CD4-positive, alpha-beta T cell treated with Interleukin-10 for 1 hour (primary cell): Measurements from ENCODE around the gene TMEM150B.

Experiments used
- DNase-seq: peaks from one replicate; pipeline ENCODE4 v3.0.0-alpha.2; 2020

TMEM150B gene

DNA sequence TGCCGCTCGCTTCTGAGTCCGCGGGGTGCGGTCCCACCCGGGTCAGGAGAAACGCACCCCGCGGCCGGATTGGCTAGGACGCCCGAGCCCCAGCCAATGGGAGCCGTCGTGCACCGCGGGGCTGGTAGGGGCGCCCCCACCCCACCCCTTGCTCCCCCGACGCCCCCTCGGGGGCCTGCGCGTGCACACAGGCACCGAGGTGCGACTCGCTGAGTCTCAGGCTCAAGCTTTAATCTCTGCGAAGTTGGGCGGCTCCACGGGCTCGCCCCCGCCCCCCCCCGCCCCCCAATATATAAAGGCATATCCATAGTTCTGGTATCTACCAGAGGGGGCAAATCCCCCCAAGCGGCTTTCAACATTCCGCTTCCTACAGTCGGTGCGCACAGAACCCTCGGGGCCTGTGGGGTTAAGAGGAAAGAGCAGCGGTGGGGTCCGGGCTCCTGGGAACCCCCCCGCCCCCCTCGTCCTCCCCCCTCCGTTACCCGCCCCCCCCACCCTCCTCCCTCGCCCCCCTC is 29.6 kb upstream of the TMEM150B start, which contains the start of gene COX6B2:
Gene COX6B2, minus strand, starts transcription at position 22 of the 515 bp plus-strand sequence. CDS start 198 bp downstream, outside the sequence.
- no peak for DNase-seq

DNA sequence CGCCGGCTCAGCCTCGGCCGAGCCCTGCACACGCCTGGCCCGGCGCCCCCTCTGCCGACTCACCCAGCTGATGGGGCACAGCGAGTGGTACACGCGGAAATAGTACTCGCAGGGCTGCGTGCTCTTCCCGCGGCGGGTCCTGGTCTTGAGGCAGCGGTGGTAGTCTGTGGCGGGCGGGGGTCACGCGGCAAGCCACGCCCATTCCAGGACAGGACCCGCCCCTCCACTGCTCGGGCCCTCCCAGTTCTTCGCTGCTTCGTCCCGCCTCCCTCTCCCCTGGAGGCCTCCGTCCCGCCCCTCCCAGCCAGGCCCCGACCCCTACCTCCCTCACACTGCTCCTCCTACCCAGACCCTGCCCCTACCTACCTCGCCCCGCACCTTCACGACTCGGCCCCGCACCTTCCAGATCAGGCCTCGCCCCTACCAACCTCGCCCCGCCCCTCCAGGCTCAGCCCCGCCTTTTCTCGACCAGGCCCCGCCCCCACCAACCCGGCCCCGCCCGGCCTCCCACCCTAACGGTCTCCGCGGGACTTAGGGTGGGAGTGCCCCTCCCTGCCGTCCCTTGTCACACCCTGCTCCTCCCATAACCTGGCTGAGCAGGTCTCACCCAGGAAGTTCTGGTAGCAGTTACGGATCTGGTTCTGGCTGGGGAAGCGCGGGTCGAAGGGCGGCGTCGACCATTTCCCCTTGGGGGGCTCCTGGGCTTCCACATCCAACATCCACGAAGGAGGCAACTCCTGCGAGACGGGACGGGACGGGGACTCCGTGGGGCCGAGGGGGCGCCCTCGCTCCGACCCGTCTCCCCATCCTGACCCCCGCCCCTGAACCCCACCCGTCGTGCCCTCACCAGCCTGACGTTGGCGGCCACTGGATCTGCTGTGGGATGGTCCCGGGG is 28.9 kb upstream of the TMEM150B start:
- DNase-seq, result peak; percentile 81

GRCh38 chr19:55353356-55353802 is 28.2 kb upstream of the TMEM150B start:
- DNase-seq, result peak; percentile 16

DNA sequence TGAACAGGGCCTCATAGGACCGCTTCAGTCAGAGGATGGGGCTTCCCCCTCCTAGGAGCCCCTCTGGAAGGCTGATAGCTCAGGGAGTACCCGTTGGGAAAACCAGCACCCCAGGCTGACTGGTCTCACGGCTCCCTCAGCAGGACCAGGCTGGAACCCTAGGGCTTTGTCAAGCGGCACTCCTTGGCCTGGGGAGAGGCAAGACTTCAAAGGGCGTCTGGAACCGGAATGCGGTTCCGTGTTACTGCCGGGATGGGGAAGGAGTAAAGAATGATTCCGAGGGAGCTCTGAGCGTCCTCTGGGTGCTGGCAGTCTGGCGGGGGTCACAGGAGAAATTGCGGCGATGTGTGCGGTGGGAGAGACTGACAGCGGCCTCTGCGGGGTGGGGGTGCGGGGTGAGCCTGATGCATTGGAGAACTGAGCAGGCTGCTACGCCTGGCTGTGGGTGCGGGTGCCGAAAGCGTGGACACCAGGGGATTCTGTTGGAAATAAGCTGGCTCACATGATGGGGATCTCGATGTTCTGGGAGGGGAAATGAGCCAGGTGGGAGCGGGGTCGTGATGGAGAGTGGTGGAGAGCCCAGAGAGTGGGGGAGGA is 27.5 kb upstream of the TMEM150B start:
- DNase-seq, result no peak

GRCh38 chr19:55352040-55352439 is 26.9 kb upstream of the TMEM150B start:
- DNase-seq, result no peak

DNA sequence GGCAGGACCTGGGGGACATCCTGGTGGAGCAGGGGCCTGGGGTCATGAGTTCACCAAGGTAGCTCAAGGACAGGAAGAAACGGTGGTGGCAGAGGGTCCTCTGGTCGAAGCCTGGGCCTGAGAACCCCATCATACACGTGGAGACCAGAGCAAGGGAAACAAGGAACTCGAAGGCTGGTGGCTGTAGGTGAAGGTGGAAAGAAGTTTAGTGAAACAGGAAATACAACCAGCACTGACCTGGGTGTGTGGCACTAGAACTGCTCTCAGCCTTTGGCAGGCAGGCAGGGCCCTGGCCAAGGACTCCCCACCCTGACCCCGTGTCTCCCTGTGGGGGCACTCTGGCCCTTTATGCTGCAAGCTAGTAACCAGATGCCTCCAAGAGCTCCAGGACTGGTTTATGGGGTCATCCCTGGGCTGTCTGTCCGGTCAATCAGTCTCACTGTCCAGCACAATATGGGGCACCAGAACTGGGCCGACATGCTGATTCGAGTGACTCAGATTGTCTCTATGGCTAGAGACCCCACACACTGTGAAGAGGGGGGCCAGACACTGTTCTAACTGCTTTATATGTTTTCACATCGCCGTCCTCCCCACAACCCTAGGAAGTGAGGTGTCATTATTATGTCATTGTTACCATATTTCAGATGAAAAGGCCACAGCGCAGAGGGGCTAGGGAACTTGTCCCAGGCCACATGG is 25.6 kb upstream of the TMEM150B start:
- no peak for DNase-seq

GRCh38 chr19:55348317-55349034 is 23.3 kb upstream of the TMEM150B start:
- DNase-seq, result no peak

GRCh38 chr19:55347442-55348009 is 22.4 kb upstream of the TMEM150B start:
- DNase-seq, result no peak

DNA sequence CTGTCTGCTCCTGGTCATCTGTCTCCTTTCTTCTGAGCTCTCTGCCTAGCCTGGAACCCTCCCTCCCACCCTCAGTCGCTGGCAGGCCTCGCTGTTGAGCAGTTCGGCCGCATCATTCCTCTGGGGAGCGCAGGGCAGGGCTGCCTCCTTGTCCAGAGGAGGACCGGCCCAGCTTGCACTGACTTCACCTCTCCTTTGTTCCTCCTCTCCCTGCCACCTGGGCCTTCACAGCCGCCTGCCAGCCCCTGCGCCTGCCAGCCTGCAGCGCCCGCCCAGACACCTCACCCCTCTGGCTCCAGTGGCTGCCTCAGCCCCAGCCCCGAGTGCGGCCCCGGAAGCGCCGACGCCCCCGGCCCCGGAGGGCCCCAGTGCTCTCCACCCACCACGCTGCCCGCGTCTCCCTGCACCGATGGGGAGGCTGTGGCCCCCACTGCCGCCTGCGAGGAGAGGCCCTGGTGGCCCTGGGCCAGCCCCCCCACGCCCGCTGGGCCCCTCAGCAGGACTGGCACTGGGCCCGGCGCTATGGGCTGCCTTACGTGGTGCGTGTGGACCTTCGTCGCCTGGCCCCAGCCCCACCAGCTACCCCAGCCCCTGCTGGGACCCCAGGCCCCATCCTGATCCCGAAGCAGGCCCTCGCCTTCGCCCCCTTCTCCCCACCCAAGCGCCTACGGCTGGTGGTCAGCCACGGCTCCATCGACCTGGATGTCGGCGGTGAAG is 21.7 kb upstream of the TMEM150B start:
- no peak for DNase-seq

DNA sequence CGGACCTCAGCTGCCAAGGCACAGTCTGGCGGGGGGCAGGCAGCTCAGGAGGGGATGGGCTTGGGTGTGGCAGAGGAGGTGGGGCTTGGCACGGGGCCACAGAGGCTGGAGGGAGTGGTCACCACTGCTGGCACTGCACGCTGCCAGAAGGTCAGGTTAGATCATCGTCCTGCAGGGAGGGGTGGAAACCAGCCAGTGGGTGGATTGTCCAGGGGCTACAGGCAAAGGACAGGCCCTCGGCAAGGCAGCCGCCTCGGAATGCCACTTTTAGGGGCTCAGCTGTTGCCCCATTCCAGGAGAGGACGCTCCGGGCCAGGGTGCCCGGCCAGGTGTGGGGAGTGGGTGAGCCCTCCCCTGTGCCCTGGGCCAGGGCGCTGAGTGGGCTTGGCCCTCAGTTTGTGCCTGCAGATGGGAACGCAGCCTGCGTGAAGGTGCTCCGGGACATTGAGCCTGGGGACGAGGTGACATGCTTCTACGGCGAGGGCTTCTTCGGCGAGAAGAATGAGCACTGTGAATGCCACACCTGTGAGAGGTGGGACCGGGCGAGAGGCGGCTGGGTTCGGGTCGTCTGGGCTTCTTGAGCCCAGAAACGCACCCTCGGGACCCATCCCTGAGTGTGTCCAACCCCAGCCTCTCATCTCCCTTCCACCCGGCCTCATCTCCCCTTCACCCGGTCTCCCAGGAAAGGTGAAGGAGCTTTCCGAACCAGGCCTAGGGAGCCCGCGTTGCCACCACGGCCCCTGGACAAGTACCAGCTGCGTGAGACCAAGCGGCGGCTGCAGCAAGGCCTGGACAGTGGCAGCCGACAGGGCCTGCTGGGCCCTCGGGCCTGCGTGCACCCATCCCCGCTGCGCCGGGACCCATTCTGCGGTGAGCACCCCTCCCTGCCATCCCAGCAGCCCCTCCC is 20.9 kb upstream of the TMEM150B start:
- DNase-seq, result no peak

DNA sequence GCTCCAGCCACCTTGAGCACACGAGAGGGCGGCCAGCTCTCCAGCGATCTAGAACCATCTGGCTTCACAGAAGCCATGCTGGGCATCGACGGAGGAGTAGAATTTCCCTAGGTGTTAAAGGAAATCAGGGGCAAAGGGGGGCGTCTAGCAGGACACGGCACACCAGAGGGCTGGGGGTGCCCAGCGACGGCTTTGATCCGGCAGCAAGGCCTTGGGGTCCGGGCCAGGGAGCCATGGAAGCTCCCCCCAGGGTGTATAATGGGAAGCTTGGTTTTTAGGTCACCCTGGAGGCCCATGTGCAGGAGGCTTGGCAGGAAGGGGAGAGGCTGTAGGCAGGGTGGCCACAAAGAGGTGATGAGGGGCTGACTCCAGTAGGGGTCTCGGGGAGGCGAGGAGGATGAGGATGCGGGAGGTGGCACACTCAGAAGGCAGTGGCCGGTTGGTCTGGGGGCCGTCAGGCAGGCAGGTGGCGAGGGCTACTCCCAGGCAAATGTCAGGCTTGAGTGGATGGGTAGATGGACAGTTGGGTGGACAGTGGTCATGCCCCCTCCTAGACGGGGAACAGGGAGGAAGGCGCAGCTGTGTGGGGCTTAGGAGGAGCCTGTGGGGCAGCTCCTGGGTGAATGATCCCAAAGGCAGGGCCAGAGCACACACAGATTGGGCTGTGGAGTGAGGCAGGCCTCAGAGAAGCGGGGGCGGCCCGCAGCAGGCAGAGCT is 20.1 kb upstream of the TMEM150B start:
- DNase-seq, result no peak

DNA sequence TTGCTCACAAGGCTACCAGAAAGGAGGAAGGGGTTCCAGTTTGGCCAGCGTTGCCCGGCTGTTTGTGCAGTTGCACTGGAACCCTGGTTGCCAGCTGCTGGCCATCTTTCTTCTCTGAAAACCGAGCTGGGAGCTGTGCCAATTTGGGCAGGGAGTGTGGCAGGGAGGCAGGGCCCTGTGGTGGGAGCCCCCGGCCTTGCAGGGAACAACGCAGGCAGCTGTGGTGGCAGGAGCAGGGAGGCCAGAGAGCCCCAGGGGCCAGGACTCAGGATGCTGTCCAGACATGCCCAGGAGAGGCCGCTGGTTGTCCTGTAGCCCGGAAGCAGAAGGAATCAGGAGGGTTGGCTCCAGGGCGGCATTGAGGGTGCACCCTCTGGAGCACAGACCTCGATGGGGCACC is 19.3 kb upstream of the TMEM150B start:
- DNase-seq, result no peak

DNA sequence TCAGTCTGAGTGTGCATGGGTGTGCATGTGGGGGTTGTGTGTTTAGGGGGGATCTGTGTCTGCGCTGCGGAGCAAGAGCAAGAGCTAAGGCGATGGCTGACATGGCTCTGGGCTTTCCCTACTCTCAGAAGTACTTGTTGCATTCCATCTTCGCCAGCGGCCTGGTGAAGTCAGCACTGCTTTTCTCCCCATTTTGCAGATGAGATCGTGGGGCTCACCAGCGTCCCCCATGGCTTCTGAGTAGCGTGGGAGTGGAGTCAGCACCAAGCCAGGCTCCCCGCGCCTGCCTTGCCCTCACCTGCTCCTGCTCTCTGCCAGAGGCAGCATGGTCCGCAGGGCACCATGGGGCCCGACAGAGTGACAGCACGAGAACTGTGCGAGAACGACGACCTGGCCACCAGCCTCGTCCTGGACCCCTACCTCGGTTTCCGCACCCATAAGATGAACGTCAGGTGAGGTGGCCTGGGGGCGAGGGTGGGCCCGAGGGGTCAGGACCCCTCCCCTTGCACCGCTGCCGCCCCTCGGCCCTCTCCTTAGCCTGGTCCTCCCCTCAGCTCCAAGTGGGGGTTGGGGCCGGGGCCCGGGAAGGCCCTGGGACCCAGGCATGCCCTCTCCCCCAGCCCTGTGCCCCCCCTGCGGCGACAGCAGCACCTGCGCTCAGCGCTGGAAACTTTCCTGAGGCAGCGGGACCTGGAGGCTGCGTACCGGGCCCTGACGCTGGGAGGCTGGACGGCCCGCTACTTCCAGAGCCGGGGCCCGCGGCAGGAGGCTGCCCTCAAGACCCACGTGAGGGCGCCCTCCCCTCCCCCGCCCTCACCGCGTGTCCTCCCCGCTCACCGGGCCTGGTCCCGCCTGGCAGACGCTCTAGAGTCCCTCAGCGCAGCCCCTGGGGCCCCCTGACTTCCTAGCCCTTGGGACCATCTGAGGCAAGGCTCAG is 16.7 kb upstream of the TMEM150B start:
- no peak for DNase-seq

DNA sequence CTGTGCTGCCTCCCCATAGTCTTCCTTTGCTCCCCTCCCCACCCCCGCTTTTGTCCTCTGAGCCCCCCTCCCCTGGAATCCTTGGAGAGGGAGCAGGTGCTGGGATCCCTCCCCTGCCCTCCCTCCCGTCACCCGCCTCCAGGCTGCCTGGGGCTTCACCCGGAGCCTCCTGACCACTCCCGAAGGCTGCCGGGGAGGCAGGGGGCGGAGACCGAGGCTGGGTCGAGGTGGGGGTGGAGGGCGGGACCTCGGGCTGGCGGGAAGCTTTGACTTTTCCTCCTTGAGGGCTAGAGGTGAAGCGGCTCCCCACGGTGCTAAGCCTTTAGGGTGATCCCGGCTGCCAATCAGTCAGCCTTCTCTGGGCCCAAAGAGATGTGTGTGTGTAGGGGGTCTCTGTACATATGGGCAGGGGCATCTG is 16.0 kb upstream of the TMEM150B start:
- DNase-seq, result peak; percentile 64

DNA sequence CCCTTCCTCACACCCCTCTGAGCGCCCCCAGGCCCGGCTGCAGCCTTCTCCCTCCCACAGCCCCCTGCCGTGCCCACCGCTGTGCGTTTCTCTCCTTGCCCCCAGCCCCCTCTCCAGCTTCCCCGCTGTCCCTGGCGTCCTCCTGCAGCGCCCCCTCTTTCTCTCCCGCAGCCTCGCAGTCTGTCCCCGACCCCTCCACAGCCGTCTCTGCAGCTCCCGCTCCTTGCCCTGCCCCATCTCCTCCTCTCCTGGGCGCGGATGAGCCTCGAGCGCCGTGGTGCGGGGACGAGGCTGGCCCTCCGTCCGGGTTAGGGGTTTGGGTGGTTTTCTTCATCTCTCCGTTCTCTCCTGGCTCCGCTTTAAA is 15.6 kb upstream of the TMEM150B start:
- DNase-seq, result no peak

- peak; percentile 43 for DNase-seq
These were observed 15.0 kb upstream of the TMEM150B start for GRCh38 chr19:55339889-55340783.

DNA sequence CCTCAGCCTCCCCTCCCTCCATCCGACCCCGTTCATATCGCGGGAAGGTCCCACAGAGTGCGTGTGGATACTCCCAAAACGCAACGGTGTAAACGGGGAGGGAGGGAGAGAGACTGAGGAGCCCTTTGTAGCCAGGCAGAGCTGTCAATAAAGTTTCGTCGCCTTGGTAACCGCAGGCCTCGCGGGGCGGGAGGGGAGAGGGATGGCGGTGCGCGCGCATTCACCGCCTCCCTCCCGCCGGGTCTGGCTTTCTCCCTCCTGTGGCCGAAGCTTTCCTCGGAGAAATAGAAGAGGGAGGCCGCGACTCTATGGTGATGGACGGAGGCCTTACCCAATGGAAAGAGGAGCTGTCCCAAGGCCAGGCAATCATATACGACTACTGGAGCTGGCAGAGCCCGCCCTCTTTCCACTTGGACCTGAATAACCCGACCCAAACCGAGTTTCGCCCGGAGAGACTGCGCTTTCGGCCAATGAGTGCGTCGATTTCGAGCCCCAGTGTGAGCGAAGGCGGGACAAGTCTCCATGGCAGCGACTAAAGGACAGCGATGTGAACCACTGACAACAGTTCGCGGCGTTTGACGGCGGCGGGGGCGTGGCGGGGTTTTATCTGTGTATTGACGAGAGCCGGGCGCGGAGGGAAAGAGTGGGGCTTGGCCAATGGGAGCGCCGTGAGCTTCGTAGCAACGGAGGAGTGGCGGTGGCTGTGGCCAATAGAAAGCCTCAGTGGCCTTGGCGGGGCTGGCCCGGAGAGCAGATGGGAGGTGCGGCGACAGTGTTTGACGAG is 14.2 kb upstream of the TMEM150B start, which contains the start of gene KMT5C:
Gene KMT5C, plus strand, starts transcription at position 772 of the 784 bp plus-strand sequence. CDS start 2,061 bp downstream, outside the sequence.
- DNase-seq, result peak; percentile 100
